GM18499 (cell line): ENCODE measurements around the gene ZNF181.
A peak's percentile ranks its signal among the peaks of the same experiment; 100 is the strongest.

Experiments used
- ATAC-seq: cut with Tn5 transposase; IDR thresholded peaks from one replicate; pipeline ENCODE4 v1.9.1; 2021; ENCODE audit warnings: moderate number of reproducible peaks; ENCODE audit not compliant: insufficient read depth, unreplicated experiment

The ZNF181 gene

GRCh38 chr19:34744896-34745690, 11.1 kb downstream of the ZNF181 start:
- ATAC-seq = no peak

DNA sequence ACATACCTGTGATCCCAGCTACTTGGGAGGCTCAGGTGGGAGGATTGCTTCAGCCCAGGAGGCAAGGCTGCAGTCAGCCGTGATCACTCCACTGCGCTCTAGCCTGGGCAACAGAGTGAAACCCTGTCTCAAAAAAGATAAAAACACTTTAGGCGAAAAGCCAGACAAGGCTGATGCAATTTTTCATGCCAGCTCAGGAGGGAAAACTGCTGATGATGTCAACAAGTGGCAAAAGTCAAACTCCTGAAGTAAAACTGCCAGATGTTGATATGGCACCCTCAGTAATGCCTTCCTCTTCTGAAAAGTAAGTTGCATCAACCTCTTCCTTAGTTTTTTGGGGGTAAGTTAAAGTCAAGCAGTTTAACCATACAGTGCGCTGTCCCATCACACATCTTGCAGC, 23.4 kb downstream of the ZNF181 start:
- ATAC-seq = no peak

DNA sequence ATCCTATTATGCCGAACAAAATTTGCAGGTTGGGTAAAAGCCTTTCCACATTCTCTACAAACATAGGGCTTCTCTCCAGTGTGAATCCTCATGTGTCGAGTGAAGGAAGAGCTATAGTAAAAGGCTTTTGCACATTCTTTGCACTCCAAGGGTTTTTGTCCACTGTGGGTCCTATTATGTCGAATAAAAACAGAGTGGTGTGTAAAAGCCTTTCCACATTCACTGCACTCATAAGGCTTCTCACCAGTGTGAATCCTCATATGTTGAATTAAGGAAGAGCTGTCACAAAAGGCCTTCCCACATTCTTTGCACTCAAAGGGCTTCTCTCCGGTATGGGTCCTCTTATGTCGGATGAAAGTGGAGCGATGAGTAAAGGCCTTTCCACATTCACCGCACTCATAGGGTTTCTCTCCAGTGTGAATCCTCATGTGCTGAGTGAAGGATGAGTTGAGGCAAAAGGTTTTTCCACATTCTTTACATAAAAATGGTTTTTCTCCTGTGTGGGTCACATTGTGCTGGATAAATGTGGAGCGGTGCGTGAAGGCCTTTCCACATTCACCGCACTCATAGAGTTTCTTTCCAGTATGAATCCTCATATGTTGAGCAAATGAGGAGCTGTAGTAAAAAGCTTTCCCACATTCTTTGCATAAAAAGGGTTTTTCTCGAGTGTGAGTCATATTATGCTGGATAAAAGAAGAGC, 25.3 kb downstream of the ZNF181 start:
- ATAC-seq = no peak

GRCh38 chr19:34766386-34766785, 32.3 kb downstream of the ZNF181 start:
- no peak for ATAC-seq

DNA sequence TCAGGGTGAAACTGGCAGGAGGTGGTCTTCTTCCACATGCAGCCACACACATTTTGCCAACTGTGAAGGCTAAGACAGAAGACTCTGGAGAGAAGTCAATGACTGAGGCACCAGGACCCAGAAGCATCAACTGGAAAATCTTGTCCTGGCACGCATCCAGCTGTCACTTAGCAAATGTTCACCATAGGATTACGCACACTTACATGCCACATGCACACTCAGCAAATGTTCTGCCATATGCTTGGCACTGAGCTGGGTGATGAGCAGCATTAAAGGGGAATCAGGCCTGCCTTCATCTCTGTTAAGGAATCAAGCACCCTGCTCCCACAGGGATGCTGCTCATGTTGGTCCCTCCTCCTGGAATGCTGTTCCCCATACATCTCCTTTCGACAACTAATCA, 33.9 kb downstream of the ZNF181 start:
- no peak for ATAC-seq

- peak; percentile 72 for ATAC-seq
Observed at GRCh38 chr19:34772697-34773554, 38.9 kb downstream of the ZNF181 start, which contains the start of gene ZNF599. TSS of gene ZNF599 (minus strand) at chr19:34773215. CDS start at chr19:34772841, 374 bp downstream.

DNA sequence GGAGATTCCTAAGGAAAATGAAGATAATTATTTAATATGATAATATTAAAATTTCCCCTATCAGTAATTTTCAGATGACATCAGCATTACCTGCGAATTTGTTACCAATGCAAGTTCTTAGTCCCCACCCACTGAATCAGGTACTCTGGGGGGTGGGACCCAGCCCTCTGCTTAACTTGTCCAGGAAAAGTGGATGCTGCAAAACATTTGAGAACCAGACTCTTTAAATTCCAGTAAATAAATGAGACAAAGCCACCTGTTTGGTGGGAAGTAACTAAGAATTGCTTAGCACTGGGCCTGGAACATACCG, 39.5 kb downstream of the ZNF181 start:
- no peak for ATAC-seq

- ATAC-seq = no peak
Observed at GRCh38 chr19:34774857-34775256, 40.8 kb downstream of the ZNF181 start.

- ATAC-seq = no peak
Observed at GRCh38 chr19:34778342-34778741, 44.3 kb downstream of the ZNF181 start.

- ATAC-seq = no peak
Observed at GRCh38 chr19:34779652-34780051, 45.6 kb downstream of the ZNF181 start.

DNA sequence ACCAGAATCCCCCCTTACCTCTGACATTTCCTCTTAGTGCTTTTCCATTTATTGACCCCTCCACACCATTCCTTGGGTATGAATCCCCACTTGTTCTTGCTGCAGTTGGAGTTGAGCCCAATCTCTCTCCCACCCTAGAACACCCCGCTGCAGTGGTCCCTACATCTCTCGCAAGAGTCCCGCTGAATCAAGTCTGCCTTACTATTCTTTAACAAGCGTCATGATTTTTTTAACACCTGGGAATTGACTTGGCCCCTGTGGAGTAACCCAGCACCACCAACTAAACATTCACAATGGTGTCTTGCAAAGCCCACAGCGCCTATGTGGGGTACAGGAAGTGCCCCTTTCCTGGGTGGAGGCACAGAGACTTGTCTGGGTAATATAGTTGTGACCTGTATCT, 52.2 kb downstream of the ZNF181 start:
- no peak for ATAC-seq

GRCh38 chr19:34787059-34787824, 53.2 kb downstream of the ZNF181 start:
- no peak for ATAC-seq

DNA sequence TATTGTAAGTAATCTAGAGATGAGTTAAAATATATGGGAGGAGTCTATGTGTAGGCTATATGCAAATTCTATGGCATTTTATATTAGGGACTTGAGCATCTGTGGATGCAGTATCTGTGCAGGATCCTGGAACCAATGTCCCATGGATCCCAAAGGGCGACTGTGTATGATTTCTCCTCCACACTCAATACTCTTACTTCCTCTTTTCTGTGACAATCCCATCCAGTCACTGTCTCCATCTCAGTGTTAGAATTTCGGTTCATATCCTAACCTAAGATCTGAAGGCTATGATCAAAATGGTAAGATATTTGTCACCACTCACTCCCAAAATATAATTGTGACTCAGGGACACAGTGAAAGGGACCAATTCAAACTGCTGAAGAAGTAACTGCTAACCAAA, 54.0 kb downstream of the ZNF181 start:
- ATAC-seq = no peak

DNA sequence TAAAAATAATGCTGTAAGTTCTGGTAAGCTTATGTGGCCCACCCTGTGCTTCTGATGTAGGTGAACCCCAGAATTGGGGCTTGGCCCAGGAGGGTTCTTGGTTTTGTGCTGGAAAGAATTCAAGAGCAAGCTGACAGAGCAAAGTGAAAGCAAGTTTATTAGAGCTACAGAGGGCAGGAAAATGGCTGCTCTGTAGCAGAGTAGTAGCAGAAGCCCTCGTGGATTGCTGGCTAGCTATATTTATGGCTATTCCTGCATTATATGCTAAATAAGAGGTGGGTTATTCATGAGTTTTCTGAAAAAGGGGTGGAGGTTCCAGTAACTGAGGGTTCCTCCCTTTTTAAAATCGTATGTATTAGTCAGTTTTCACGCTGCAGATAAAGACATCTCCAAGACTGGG, 59.5 kb downstream of the ZNF181 start:
- no peak for ATAC-seq

DNA sequence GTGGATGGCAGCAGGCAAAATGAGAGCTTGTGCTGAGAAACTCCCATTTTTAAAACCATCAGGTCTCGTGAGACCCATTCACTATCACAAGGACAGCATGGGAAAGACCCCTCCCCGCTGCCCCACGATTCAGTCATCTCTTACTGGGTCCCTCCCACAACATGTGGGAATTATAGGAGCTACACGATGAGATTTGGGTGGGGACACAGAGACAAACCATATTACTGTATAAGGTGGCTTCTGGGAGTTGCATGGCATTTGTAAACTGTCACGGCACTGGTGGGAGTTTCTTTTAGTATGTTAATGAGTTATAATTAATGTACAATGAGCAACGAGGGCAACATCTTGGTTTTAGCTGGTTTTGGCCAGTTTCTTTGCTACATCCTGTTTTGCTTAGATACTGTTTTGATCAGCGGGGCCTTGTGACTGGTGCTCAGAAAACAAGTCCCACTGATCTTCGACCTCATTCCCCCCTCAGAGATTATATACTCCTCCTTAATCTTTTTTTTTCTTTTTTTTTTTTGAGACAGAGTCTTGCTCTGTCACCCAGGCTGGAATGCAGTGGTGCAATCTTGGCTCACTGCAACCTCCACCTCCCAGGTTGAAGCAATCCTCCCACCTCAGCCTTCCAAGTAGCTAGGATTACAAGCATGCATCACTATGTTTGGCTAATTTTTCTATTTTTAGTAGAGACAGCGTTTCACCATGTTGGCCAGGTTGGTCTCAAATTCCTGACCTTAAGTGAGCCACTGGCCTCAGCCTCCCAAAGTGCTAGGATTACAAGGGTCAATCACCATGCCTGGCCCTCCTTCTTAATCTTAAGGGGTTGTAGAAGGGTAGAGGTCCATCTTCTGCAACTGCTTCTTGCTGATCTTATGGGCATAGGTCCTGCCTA, 60.3 kb downstream of the ZNF181 start:
- no peak for ATAC-seq
